ENCODE results near the gene NUDT8.
"Not testable (repeated sequence)": the region's sequence is repeated elsewhere in the genome, so short reads cannot be mapped to it uniquely, and the experiment has no call there.

The NUDT8 gene

DNA sequence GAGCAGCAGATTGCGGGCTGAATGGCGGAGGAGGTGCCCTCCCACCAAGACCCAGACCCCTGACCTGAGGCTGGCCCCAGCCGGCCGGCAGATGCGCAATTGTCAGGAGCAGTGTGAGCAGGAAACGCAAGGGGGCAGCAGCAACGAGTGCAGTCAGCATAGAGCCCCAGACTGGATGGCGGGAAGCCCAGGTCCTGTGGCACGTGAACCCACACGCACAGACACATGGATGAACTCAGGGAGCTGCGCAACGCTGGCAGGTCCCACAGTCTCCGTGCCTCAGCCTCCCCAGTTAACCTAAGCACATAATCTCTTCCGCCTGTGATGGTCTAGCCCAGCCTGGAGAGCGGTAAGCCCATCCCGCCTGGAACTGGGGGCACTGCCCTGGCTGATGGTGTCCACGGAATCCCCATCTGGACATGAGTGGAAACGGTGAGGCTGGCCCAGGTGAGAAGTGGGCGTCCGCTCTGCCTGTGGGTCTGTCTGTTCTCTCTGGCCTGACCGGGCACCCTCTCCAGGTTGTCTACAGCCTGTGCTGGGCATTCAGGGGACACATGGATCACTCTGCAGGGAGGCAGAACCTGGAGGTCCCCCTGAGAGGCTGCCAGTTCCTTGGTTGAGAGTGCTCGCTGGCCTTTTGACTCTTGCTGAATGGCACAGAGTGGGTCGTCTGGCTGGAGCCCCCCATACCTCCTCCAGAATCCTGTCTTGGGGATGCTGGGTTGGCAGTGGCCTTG is 10.5 kb upstream of the NUDT8 start:
- Histone ChIP-seq H3K9ac (ENCODE audit: low read depth, low read length, poor library complexity, severe bottlenecking) (no peak overlapping the region), H4K20me1 (ENCODE audit: insufficient read depth, low read length, poor library complexity, severe bottlenecking) (no peaks in the 10 kb centered on the region), H3K4me2 (ENCODE audit: low read depth, low read length, poor library complexity, severe bottlenecking) (no peak overlapping the region), H3K27me3 (ENCODE audit: insufficient read depth, low read length, poor library complexity, severe bottlenecking) (no peaks in the 10 kb centered on the region), H3K9me3 (ENCODE audit: insufficient read depth, low read depth, low read length) (no peaks in the 10 kb centered on the region), H3K9me2 (replicated peaks; ENCODE audit: low read depth, low read length) (no peaks in the 10 kb centered on the region), H3K4me3 (ENCODE audit: low read length, poor library complexity, severe bottlenecking) (no peak overlapping the region), H2AFZ (ENCODE audit: low read length) (no peak overlapping the region), H3K36me3 (ENCODE audit: insufficient read depth, low read length) (no peaks in the 10 kb centered on the region), H3K79me2 (ENCODE audit: insufficient read depth, low read length) (no peaks in the 10 kb centered on the region), H3F3A (ENCODE audit: low read depth) (0 out of 2 replicates have a peak, but pooled peaks cover 3% of the 10 kb centered on the region), H3K4me1 (ENCODE audit: insufficient read depth, low read length, poor library complexity, severe bottlenecking) (peaks cover 9% of the 10 kb centered on the region)
- TF ChIP-seq EZH2phosphoT487 (IDR thresholded peaks at IDR 0.05; ENCODE audit: borderline replicate concordance) = no peak
- TF ChIP-seq, protein P1, sequence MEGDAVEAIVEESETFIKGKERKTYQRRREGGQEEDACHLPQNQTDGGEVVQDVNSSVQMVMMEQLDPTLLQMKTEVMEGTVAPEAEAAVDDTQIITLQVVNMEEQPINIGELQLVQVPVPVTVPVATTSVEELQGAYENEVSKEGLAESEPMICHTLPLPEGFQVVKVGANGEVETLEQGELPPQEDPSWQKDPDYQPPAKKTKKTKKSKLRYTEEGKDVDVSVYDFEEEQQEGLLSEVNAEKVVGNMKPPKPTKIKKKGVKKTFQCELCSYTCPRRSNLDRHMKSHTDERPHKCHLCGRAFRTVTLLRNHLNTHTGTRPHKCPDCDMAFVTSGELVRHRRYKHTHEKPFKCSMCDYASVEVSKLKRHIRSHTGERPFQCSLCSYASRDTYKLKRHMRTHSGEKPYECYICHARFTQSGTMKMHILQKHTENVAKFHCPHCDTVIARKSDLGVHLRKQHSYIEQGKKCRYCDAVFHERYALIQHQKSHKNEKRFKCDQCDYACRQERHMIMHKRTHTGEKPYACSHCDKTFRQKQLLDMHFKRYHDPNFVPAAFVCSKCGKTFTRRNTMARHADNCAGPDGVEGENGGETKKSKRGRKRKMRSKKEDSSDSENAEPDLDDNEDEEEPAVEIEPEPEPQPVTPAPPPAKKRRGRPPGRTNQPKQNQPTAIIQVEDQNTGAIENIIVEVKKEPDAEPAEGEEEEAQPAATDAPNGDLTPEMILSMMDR (conservative IDR thresholded peaks at IDR 0.05; ENCODE audit: low read length) = peak; percentile 39; the same call in 1 of the 2 replicates

DNA sequence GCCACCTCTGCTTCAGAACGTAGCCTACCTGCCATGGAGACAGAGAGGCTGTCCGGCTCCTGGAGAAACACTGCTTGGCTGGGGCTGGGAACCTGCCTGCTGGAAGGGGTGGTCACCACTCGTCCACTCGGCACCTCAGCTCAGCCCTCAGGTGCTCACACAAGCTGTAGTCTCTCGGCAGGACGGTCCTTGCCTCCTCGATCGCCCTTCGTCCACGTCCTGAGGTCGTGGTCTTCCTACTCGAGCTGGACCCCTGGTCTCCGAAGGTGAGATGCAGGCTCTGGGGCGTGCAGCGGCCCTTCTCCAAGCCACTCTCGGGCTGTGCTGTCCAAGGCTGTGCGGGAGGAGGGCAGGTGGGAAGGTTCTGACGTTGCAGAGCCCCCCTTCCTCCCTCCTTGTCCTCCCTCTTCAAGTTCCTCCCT is 9.7 kb upstream of the NUDT8 start, which contains the start of gene TBX10:
Gene TBX10 (minus strand): TSS at position 326 of the 422 bp plus-strand sequence. CDS start 291 bp downstream, at position 35.
- no peaks in the 10 kb centered on the region for H3K9me3 ChIP-seq (ENCODE audit: insufficient read depth, low read depth, low read length)
- H2AFZ ChIP-seq (ENCODE audit: low read length) = no peak within 1 kb of the TSS
- no peaks in the 10 kb centered on the region for H4K20me1 ChIP-seq (ENCODE audit: insufficient read depth, low read length, poor library complexity, severe bottlenecking)
- no peak within 1 kb of the TSS for H3K9ac ChIP-seq (ENCODE audit: low read depth, low read length, poor library complexity, severe bottlenecking)
- 0 out of 2 replicates have a peak, but pooled peaks cover 3% of the 10 kb centered on the region for H3F3A ChIP-seq (ENCODE audit: low read depth)
- H3K9me2 ChIP-seq (replicated peaks; ENCODE audit: low read depth, low read length) = no peaks in the 10 kb centered on the region
- H3K27me3 ChIP-seq (ENCODE audit: insufficient read depth, low read length, poor library complexity, severe bottlenecking) = no peaks in the 10 kb centered on the region
- no peaks in the 10 kb centered on the region for H3K36me3 ChIP-seq (ENCODE audit: insufficient read depth, low read length)
- H3K4me2 ChIP-seq (ENCODE audit: low read depth, low read length, poor library complexity, severe bottlenecking) = no peak within 1 kb of the TSS
- no peaks in the 10 kb centered on the region for H3K79me2 ChIP-seq (ENCODE audit: insufficient read depth, low read length)
- no peak for TF ChIP-seq EZH2phosphoT487 (IDR thresholded peaks at IDR 0.05; ENCODE audit: borderline replicate concordance)
- TF ChIP-seq, protein P1 (conservative IDR thresholded peaks at IDR 0.05; ENCODE audit: low read length) = no peak
- peaks cover 1% of the 10 kb centered on the region for H3K4me1 ChIP-seq (ENCODE audit: insufficient read depth, low read length, poor library complexity, severe bottlenecking)
- H3K4me3 ChIP-seq (ENCODE audit: low read length, poor library complexity, severe bottlenecking) = no peak within 1 kb of the TSS

DNA sequence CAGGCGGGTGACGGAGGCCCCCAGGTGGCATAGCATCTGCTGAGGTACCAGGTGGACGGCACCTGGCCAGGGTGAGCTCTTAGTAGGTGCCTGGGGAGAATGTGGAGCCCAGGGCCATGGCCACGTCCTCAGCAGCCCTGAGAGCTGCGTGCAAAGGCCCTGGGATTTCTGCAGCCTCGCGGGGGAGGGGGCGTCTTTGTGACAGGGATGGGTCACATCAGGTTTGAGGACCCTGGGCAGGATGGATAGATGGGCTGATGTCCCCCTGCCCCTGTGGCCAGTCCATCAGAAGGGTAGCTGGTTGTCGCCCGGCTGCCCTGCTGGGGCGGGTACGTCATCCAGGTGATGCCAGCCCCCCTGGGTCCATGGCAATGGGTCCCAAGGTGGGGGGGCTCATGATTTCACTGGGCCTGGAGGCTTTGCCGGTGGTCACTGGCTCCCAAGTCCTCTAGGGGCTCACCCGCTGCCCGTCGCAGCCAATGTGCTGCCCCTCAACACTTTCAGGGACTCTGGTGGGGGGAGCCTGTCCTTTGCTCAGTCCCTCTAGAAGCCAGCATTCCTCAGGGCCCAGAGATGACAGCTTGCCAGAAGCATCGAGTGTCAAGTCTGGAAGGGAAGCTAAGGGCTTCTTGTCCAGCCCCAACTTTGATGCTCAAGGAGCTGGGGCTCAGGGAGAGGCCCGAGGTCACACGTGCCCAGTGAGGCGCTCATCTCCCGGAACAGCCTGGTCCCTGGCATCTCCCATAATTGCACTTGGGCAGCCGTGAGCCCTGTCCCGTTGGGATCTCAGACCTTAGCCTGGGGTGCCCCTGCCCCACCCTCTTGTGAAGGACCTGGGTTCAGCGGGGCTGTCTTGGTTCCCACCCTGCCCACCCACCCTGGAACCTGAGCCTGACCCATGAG is 9.0 kb upstream of the NUDT8 start:
- no peaks in the 10 kb centered on the region for H3K27me3 ChIP-seq (ENCODE audit: insufficient read depth, low read length, poor library complexity, severe bottlenecking)
- H3K4me2 ChIP-seq (ENCODE audit: low read depth, low read length, poor library complexity, severe bottlenecking) = no peak overlapping the region
- 0 out of 2 replicates have a peak, but pooled peaks cover 3% of the 10 kb centered on the region for H3F3A ChIP-seq (ENCODE audit: low read depth)
- no peaks in the 10 kb centered on the region for H3K9me3 ChIP-seq (ENCODE audit: insufficient read depth, low read depth, low read length)
- H2AFZ ChIP-seq (ENCODE audit: low read length) = no peak overlapping the region
- H4K20me1 ChIP-seq (ENCODE audit: insufficient read depth, low read length, poor library complexity, severe bottlenecking) = no peaks in the 10 kb centered on the region
- no peak overlapping the region for H3K4me3 ChIP-seq (ENCODE audit: low read length, poor library complexity, severe bottlenecking)
- no peaks in the 10 kb centered on the region for H3K79me2 ChIP-seq (ENCODE audit: insufficient read depth, low read length)
- no peaks in the 10 kb centered on the region for H3K36me3 ChIP-seq (ENCODE audit: insufficient read depth, low read length)
- no peaks in the 10 kb centered on the region for H3K9me2 ChIP-seq (replicated peaks; ENCODE audit: low read depth, low read length)
- no peak overlapping the region for H3K9ac ChIP-seq (ENCODE audit: low read depth, low read length, poor library complexity, severe bottlenecking)
- TF ChIP-seq, protein P1 (conservative IDR thresholded peaks at IDR 0.05; ENCODE audit: low read length) = no peak
- no peak for TF ChIP-seq EZH2phosphoT487 (IDR thresholded peaks at IDR 0.05; ENCODE audit: borderline replicate concordance)
- H3K4me1 ChIP-seq (ENCODE audit: insufficient read depth, low read length, poor library complexity, severe bottlenecking) = no peaks in the 10 kb centered on the region

DNA sequence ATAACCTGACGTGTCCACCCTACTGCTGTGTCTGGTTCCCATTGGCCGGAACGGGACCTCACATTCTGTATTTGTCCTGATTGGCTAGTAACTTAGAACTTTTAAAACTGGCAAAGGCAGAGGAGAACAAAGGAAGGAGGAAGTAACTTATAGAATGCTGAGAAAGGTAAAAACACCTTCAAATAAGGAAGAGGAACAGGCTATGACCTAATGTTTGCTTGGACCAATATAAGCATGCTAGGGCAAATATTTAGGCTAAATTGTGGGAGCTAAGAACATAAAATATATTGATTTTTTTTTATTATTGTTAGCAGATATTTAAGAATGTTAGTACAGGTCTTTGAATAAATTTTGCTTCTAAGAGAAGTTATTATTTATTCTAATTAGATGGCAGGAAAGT is 7.7 kb upstream of the NUDT8 start:
- H3K9ac ChIP-seq (ENCODE audit: low read depth, low read length, poor library complexity, severe bottlenecking); H3K4me3 ChIP-seq (ENCODE audit: low read length, poor library complexity, severe bottlenecking); H3K79me2 ChIP-seq (ENCODE audit: insufficient read depth, low read length); H3K4me1 ChIP-seq (ENCODE audit: insufficient read depth, low read length, poor library complexity, severe bottlenecking); H3K36me3 ChIP-seq (ENCODE audit: insufficient read depth, low read length); H2AFZ ChIP-seq (ENCODE audit: low read length); H3K4me2 ChIP-seq (ENCODE audit: low read depth, low read length, poor library complexity, severe bottlenecking); H4K20me1 ChIP-seq (ENCODE audit: insufficient read depth, low read length, poor library complexity, severe bottlenecking); H3K27me3 ChIP-seq (ENCODE audit: insufficient read depth, low read length, poor library complexity, severe bottlenecking); H3K9me2 ChIP-seq (replicated peaks; ENCODE audit: low read depth, low read length); H3K9me3 ChIP-seq (ENCODE audit: insufficient read depth, low read depth, low read length); H3F3A ChIP-seq (ENCODE audit: low read depth): not testable (repeated sequence)
